Natural killer cell (primary cell): ENCODE data around the gene IQSEC2. TPM values are rescaled to one million over a fixed set of nuclear protein-coding genes. Genes with fewer than 3 reads are reported as not detected.
A peak's percentile ranks its signal among the peaks of the same experiment; 100 is the strongest.

Experiments used
- ATAC-seq, 3 donors: fragments of 150-1000 bp in 2 of 3; fragments of 200-7000 bp in 1 of 3; cut with Tn5 transposase; 1 replicate in 1 of 3; 2 replicates in 2 of 3; pipeline ENCODE4 v1.10.0; 2021; ENCODE audit warnings: mild to moderate bottlenecking in 2 of 3, moderate library complexity in 2 of 3
- DNase-seq, 2 donors: peaks; one replicate each; pipeline versions ENCODE4 v3.0.0 to v3.0.0-alpha.2; 2013 to 2021; ENCODE audit warnings: mixed read lengths in 1 of 2
- H3K27ac ChIP-seq: one replicate; pipeline ENCODE4 v1.5.1; 2013; ENCODE audit warnings: mild to moderate bottlenecking, low read length
- H3K27me3 ChIP-seq: one replicate; pipeline ENCODE4 v1.6.1; 2013; ENCODE audit warnings: low read length; ENCODE audit not compliant: control insufficient read depth, insufficient read depth
- H3K36me3 ChIP-seq: one replicate; pipeline ENCODE4 v1.6.1; 2013; ENCODE audit warnings: low read length; ENCODE audit not compliant: control insufficient read depth, insufficient read depth
- H3K4me1 ChIP-seq: one replicate; pipeline ENCODE4 v1.6.1; 2013; ENCODE audit warnings: low read length; ENCODE audit not compliant: control insufficient read depth, insufficient read depth
- H3K4me3 ChIP-seq: one replicate; pipeline ENCODE4 v1.5.1; 2013; ENCODE audit warnings: low read length
- H3K9me3 ChIP-seq: one replicate; pipeline ENCODE4 v1.6.1; 2013; ENCODE audit warnings: low read length; ENCODE audit not compliant: control insufficient read depth, insufficient read depth
- H3K27ac Mint-ChIP-seq, 2 donors: one replicate each; pipeline ENCODE4 v1.8.0; 2022; ENCODE audit warnings: mild to moderate bottlenecking in 2 of 2, mixed read lengths in 2 of 2, moderate library complexity in 1 of 2
- H3K27me3 Mint-ChIP-seq, 2 donors: one replicate each; pipeline ENCODE4 v1.8.0; 2022; ENCODE audit warnings: low read depth in 2 of 2, mixed read lengths in 2 of 2
- H3K36me3 Mint-ChIP-seq: one replicate; pipeline ENCODE4 v1.8.0; 2022; ENCODE audit warnings: mixed read lengths
- H3K4me1 Mint-ChIP-seq, 2 donors: one replicate each; pipeline ENCODE4 v1.8.0; 2022; ENCODE audit warnings: mixed read lengths in 2 of 2
- H3K4me3 Mint-ChIP-seq: one replicate; pipeline ENCODE4 v1.8.0; 2022; ENCODE audit warnings: mild to moderate bottlenecking, moderate library complexity, mixed read lengths
- H3K9me3 Mint-ChIP-seq, 2 donors: one replicate each; pipeline ENCODE4 v1.8.0; 2022; ENCODE audit warnings: mixed read lengths in 2 of 2
- CTCF ChIP-seq: fragments of 200-600 bp; IDR thresholded peaks from one replicate; pipeline ENCODE4 v1.8.0; 2022; ENCODE audit warnings: antibody characterized with exemption
- WGBS: methylation state at CpG from one replicate; pipeline ENCODE4 v1.1.7; 2013; ENCODE audit warnings: missing lambda C conversion rate; ENCODE audit not compliant: insufficient coverage; 5-methylcytosine and 5-hydroxymethylcytosine counted together
- intact Hi-C: fragments of 100-400 bp; cut with micrococcal nuclease; formaldehyde crosslinking; loops from one replicate; pipeline ENCODE4 v1.14.2; 2022
- total RNA-seq, 4 donors: library from RNA; stranded (reverse); fragments of 120-200 nt in 1 of 4; gene quantifications; one replicate each; pipeline versions ENCODE4 v1.2.3 to v1.2.4, GENCODE V29; 2013 to 2022

The IQSEC2 gene
- total RNA-seq, 3 donors from 2014 or later (not counting 1 experiment from before 2014, with no cell fraction given): 3.5 to 3.9 (median 3.7) TPM

- TF ChIP-seq CTCF: no peak
- Mint-ChIP-seq H3K4me1 (peaks cover 28 to 51% of the 10 kb centered on the region in 2 donors), H3K27ac (peak within 1 kb of the TSS; percentile 97 to 98), H3K36me3 (no peaks in the 10 kb centered on the region), H3K9me3 (no peaks in the 10 kb centered on the region), H3K4me3 (peak within 1 kb of the TSS; percentile 95), H3K27me3 (peaks cover 0 to under 1% of the 10 kb centered on the region in 2 donors)
- peak; percentile 86 to 92 (median 88) for ATAC-seq
- Histone ChIP-seq H3K27me3 (no peaks in the 10 kb centered on the region), H3K4me1 (peaks cover 30% of the 10 kb centered on the region), H3K27ac (peak within 1 kb of the TSS; percentile 94), H3K4me3 (peak within 1 kb of the TSS; percentile 100), H3K36me3 (peaks cover 4% of the 10 kb centered on the region), H3K9me3 (no peaks in the 10 kb centered on the region)
- intact Hi-C loops: loop anchor here (5.0 kb wide), 1 partner anchor 138 kb away; no protein-coding TSS in a partner anchor
- DNase-seq: peak; percentile 78 to 94
- under 1% methylated on average over 67 of the region's 67 CpGs for WGBS
Observed at GRCh38 chrX:53224860-53225797, 56.3 kb downstream of the IQSEC2 start, which contains the start of gene KDM5C. Gene KDM5C, minus strand, starts transcription at chrX:53225207. Its CDS starts 318 bp downstream, at chrX:53224889.

GRCh38 chrX:53223955-53224859 lies 57.2 kb downstream of the IQSEC2 start:
- intact Hi-C loops: no loop called here
- peak overlapping the region; percentile 97 to 98 for H3K27ac Mint-ChIP-seq
- no peaks in the 10 kb centered on the region for H3K36me3 Mint-ChIP-seq
- DNase-seq (peak in 1 of 2 donors; percentile 53), ATAC-seq (peak in 2 of 3 donors; percentile 1 to 16)
- WGBS: under 1% methylated on average over 40 of the region's 40 CpGs
- TF ChIP-seq CTCF: no peak
- Histone ChIP-seq H3K9me3 (no peaks in the 10 kb centered on the region), H3K36me3 (peaks cover 12% of the 10 kb centered on the region), H3K4me1 (peaks cover 30% of the 10 kb centered on the region), H3K27me3 (no peaks in the 10 kb centered on the region), H3K27ac (peak overlapping the region; percentile 94), H3K4me3 (peak overlapping the region; percentile 100)
- H3K4me1 Mint-ChIP-seq: peaks cover 28 to 60% of the 10 kb centered on the region in 2 donors
- no peaks in the 10 kb centered on the region for H3K27me3 Mint-ChIP-seq
- H3K9me3 Mint-ChIP-seq: no peaks in the 10 kb centered on the region
- peak overlapping the region; percentile 95 for H3K4me3 Mint-ChIP-seq

- Histone ChIP-seq H3K27ac (no peak overlapping the region), H3K36me3 (peaks cover 21% of the 10 kb centered on the region), H3K4me3 (peak overlapping the region; percentile 100), H3K9me3 (no peaks in the 10 kb centered on the region), H3K27me3 (no peaks in the 10 kb centered on the region), H3K4me1 (peaks cover 30% of the 10 kb centered on the region)
- Mint-ChIP-seq H3K27ac (peak overlapping the region; percentile 97 to 98), H3K27me3 (no peaks in the 10 kb centered on the region), H3K4me1 (peaks cover 28 to 60% of the 10 kb centered on the region in 2 donors), H3K36me3 (no peaks in the 10 kb centered on the region), H3K4me3 (peak overlapping the region; percentile 95), H3K9me3 (no peaks in the 10 kb centered on the region)
- TF ChIP-seq CTCF: no peak
- 75% methylated on average over 1 of the region's 2 CpGs for WGBS
- no peak for DNase-seq
- intact Hi-C loops: no loop called here
- ATAC-seq: no peak
Observed at GRCh38 chrX:53223068-53223693, 58.2 kb downstream of the IQSEC2 start.

Other genes with a start within 250 kb of the IQSEC2 start
- gene GPR173, start 232.8 kb downstream of the IQSEC2 start, total RNA-seq: under 1 TPM in 1 of 3 donors, not detected in 2; 0.48 TPM
- gene TSPYL2, start 199.2 kb downstream of the IQSEC2 start, total RNA-seq: 100 to 1,000 TPM; 103 to 318 (median 139) TPM
- gene KANTR, start 187.4 kb downstream of the IQSEC2 start, total RNA-seq: 10 to 100 TPM; 15.1 to 18.1 (median 17.1) TPM
- 100 to 1,000 TPM; 191 to 307 (median 196) TPM for gene KDM5C, start 56.4 kb downstream of the IQSEC2 start, total RNA-seq
- 10 to 100 TPM; 54.2 to 96.3 (median 60.4) TPM for gene SMC1A, start 141.1 kb upstream of the IQSEC2 start, total RNA-seq
- gene RIBC1, start 141.3 kb upstream of the IQSEC2 start, total RNA-seq: 1 to 10 TPM in 2 of 3 donors, under 1 TPM in 1; 0.85 to 2.1 (median 1.1) TPM
- gene HSD17B10, start 152.8 kb upstream of the IQSEC2 start, total RNA-seq: 10 to 100 TPM; 49.2 to 56.4 (median 54.3) TPM